GM23248 (cell line): ENCODE measurements around the gene POMT1. TPM values are rescaled to one million over a fixed set of nuclear protein-coding genes. Genes with fewer than 3 reads are reported as not detected.

ENCODE experiments used
- DNase-seq: peaks from one replicate; pipeline ENCODE4 v3.0.0-alpha.2; 2015
- H2AFZ ChIP-seq: fragments of 200-600 bp; sonication (generic); 2 replicates; pipeline ENCODE4 v1.6.1; 2016; ENCODE audit warnings: antibody characterized with exemption
- H3F3A ChIP-seq: fragments of 200-600 bp; sonication (generic); 2 replicates; pipeline ENCODE4 v1.6.1; 2016; ENCODE audit warnings: mild to moderate bottlenecking, antibody characterized with exemption, mixed run types; ENCODE audit not compliant: insufficient read depth
- H3K27ac ChIP-seq: fragments of 200-600 bp; sonication (generic); 2 replicates; pipeline ENCODE4 v1.5.1; 2016; ENCODE audit warnings: mild to moderate bottlenecking
- H3K27me3 ChIP-seq: fragments of 200-600 bp; sonication (generic); replicated peaks from 2 replicates; pipeline ENCODE4 v1.6.1; 2016; ENCODE audit warnings: mild to moderate bottlenecking; ENCODE audit not compliant: insufficient read depth
- H3K36me3 ChIP-seq: fragments of 200-600 bp; sonication (generic); 2 replicates; pipeline ENCODE4 v1.6.1; 2016; ENCODE audit warnings: low read depth, mild to moderate bottlenecking
- H3K4me1 ChIP-seq: fragments of 200-600 bp; sonication (generic); 2 replicates; pipeline ENCODE4 v1.6.1; 2016; ENCODE audit warnings: mild to moderate bottlenecking; ENCODE audit not compliant: insufficient read depth
- H3K4me2 ChIP-seq: fragments of 200-600 bp; sonication (generic); one replicate; pipeline ENCODE4 v1.6.1; 2016; ENCODE audit warnings: mild to moderate bottlenecking; ENCODE audit not compliant: unreplicated experiment
- H3K4me3 ChIP-seq: fragments of 200-600 bp; sonication (generic); 2 replicates; pipeline ENCODE4 v1.5.1; 2016; ENCODE audit warnings: mild to moderate bottlenecking
- H3K79me2 ChIP-seq: fragments of 200-600 bp; sonication (generic); 2 replicates; pipeline ENCODE4 v1.6.1; 2016; ENCODE audit warnings: mild to moderate bottlenecking; ENCODE audit not compliant: insufficient read depth
- H3K9ac ChIP-seq: fragments of 200-600 bp; sonication (generic); 2 replicates; pipeline ENCODE4 v1.6.1; 2016; ENCODE audit warnings: mild to moderate bottlenecking
- H3K9me2 ChIP-seq: fragments of 200-600 bp; sonication (generic); 2 replicates; pipeline ENCODE4 v1.6.1; 2016; ENCODE audit warnings: mixed run types, mild to moderate bottlenecking, moderate library complexity; ENCODE audit not compliant: insufficient read depth
- H3K9me3 ChIP-seq: fragments of 200-600 bp; sonication (generic); one replicate; pipeline ENCODE4 v1.6.1; 2017; ENCODE audit warnings: low read depth
- H4K20me1 ChIP-seq: fragments of 200-600 bp; sonication (generic); 2 replicates; pipeline ENCODE4 v1.6.0; 2016; ENCODE audit not compliant: insufficient read depth
- EZH2 ChIP-seq: fragments of 200-600 bp; sonication (generic); IDR thresholded peaks from 2 replicates; pipeline ENCODE4 v1.6.1; 2018; ENCODE audit warnings: antibody characterized with exemption, mild to moderate bottlenecking; ENCODE audit not compliant: insufficient read depth, poor library complexity, severe bottlenecking
- EZH2phosphoT487 ChIP-seq: fragments of 200-600 bp; sonication (generic); IDR thresholded peaks from 2 replicates; pipeline ENCODE4 v1.6.1; 2018; ENCODE audit warnings: antibody characterized with exemption, moderate library complexity, mild to moderate bottlenecking, low read depth; ENCODE audit not compliant: insufficient read depth
- WGBS, 2 experiments: methylation state at CpG; one replicate each; pipeline ENCODE4 v1.1.6; 2015 to 2017; ENCODE audit warnings: low lambda C conversion rate in 2 of 2, low coverage in 1 of 2; ENCODE audit errors: missing lambda C conversion rate in 2 of 2; 5-methylcytosine and 5-hydroxymethylcytosine counted together
- in situ Hi-C: fragments of 300-500 bp; cut with MboI; formaldehyde crosslinking; loops from 2 replicates; pipeline ENCODE4 v1.15.0; 2020
- polyA plus RNA-seq: library from polyadenylated mRNA; unstranded; fragments of >200 nt; fragmentation: Nextera tagmentation; extraction: Ambion mirVana; gene quantifications from 2 replicates; pipeline ENCODE4 v1.2.1, GENCODE V29; 2016
- total RNA-seq: library from RNA; depleted of rRNA; stranded (reverse); fragments of >200 nt; shearing (Covaris generic); gene quantifications from 2 replicates; pipeline ENCODE4 v1.2.3, GENCODE V29; 2014

Gene POMT1
- total and polyA plus RNA-seq, 2 experiments from 2014 or later = 28.4 to 32.9 TPM

DNA sequence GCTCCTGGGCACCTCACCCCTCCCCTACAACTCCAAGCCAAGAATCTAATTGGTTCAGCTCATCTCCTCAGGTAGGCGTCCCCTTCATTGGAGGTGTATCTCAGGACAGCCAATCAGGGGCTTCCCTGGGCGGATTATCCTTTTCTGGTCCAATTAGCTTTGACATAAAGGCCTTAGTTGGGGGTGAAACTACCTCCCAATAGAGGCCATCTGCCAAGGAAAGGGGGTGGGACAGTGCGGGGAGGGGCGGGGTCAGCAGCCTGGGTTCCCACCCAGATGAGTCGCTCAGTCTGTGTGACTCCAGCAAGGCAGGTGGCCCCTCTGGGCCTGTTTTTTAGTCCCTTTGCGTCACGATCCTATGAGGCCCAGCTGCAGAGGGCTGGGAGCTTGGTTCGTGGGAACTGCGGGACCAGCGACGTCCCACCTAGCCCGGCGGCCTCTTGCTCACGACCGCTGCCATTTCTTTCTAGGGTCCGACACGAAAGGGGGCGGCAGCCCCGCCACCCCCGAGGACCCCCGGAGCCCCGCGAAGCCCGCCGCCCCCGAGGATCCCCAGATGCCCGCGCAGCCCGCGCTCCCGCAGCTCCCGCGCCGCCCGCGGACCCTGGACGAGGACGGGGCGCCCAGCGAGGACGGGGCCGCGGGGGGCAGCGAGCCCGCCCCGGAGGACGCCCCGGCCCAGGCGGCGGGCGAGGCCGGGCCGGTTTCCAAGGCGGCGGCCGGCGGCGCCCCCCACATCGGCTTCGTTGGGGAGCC, 51.5 kb downstream of the POMT1 start:
- Histone ChIP-seq H2AFZ (no peak overlapping the region), H3K27me3 (0 out of 2 replicates have a peak, but pooled peaks cover 6% of the 10 kb centered on the region), H3K9me3 (no peaks in the 10 kb centered on the region), H4K20me1 (no peaks in the 10 kb centered on the region), H3K4me1 (no peaks in the 10 kb centered on the region), H3K9me2 (no peaks in the 10 kb centered on the region), H3K79me2 (no peaks in the 10 kb centered on the region), H3K9ac (no peak overlapping the region), H3K27ac (no peak overlapping the region), H3K36me3 (no peaks in the 10 kb centered on the region), H3K4me3 (no peak overlapping the region), H3F3A (no peaks in the 10 kb centered on the region), H3K4me2 (no peak overlapping the region)
- TF ChIP-seq EZH2 = no peak
- TF ChIP-seq EZH2phosphoT487 = no peak
- WGBS, 2 experiments = 38 to 51% methylated on average over 22 to 36 of the region's 60 CpGs
- no peak for DNase-seq
- in situ Hi-C loops = no loop called here

DNA sequence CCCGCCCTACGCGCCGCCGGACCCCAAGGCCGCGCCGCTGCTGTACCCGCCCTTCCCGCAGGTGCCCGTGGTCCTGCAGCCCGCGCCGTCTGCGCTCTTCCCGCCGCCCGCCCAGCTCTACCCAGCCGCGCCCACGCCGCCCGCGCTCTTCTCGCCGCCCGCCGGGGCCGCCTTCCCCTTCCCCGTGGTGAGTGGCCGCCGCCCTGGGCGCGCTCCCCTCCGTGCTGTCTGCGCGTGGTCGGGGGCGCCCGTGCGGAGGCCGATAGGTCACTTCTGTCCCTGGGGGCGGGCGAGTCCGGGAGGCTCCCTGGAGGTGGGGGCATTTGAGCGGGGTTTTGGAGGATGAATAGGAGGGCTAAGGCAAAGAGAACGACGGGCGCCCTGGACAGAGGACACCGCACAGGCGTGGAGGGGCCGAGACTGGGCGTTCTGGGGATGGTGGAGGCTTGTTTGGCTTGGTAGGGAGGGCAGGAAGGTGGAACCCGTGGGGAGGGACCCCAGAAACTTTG, 52.2 kb downstream of the POMT1 start:
- TF ChIP-seq EZH2 = no peak
- TF ChIP-seq EZH2phosphoT487 = no peak

DNA sequence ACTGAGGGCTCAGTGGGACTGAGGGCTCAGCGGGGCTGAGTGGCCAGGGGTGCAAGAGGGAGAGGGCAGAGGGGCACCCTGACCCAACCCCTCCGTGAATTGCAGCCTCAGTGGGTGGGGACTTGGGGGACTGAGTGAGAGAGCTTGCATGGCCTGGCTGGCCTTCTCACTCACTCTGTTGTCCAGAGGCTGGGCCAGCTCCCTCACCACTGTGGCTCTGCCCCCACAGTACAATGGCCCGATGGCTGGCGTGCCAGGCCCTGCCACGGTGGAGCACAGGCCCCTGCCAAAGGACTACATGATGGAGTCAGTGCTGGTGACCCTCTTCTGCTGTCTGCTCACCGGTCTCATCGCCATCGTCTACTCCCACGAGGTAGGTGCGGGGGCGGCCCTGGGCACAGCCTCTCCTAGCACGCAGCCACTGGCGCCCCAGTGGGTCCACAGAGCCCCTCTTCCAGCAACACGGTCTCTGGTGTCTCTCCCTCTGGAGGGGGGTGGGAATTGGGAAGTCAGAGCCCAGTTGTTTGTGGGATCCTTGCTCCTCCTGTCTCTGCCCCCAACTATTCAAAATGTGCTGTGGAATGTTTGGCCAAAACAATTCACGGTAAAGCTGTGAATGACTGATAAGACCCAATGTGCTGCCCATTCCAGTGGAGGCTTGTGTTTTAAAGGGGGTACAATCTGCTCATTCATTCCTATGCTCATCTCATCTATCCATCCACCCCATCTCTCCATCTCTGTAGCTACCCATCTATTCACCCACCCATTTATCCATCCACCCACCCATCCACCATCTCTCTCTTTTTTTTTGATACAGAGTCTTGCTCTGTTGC, 53.3 kb downstream of the POMT1 start:
- Histone ChIP-seq H3F3A (no peaks in the 10 kb centered on the region), H3K9ac (no peak overlapping the region), H3K4me1 (no peaks in the 10 kb centered on the region), H3K27me3 (0 out of 2 replicates have a peak, but pooled peaks cover 6% of the 10 kb centered on the region), H2AFZ (no peak overlapping the region), H3K9me3 (no peaks in the 10 kb centered on the region), H3K9me2 (no peaks in the 10 kb centered on the region), H3K4me2 (no peak overlapping the region), H3K4me3 (no peak overlapping the region), H3K27ac (no peak overlapping the region), H4K20me1 (no peaks in the 10 kb centered on the region), H3K36me3 (no peaks in the 10 kb centered on the region), H3K79me2 (no peaks in the 10 kb centered on the region)
- 84 to 92% methylated on average over 15 of the region's 15 CpGs for WGBS, 2 experiments
- in situ Hi-C loops = no loop called here
- DNase-seq = no peak
- TF ChIP-seq EZH2phosphoT487 (no peak), EZH2 (no peak)

More for the DNA sequence above, 52.2 kb downstream of the POMT1 start:
- Histone ChIP-seq H3K79me2 (no peaks in the 10 kb centered on the region), H3K9me2 (no peaks in the 10 kb centered on the region), H4K20me1 (no peaks in the 10 kb centered on the region), H3F3A (no peaks in the 10 kb centered on the region), H3K27me3 (0 out of 2 replicates have a peak, but pooled peaks cover 6% of the 10 kb centered on the region), H3K4me2 (no peak overlapping the region), H3K4me1 (no peaks in the 10 kb centered on the region), H3K9me3 (no peaks in the 10 kb centered on the region), H3K9ac (no peak overlapping the region), H3K4me3 (no peak overlapping the region), H3K36me3 (no peaks in the 10 kb centered on the region), H2AFZ (no peak overlapping the region), H3K27ac (no peak overlapping the region)
- WGBS, 2 experiments = 25 to 31% methylated on average over 25 to 39 of the region's 54 CpGs
- in situ Hi-C loops = no loop called here
- DNase-seq = no peak

DNA sequence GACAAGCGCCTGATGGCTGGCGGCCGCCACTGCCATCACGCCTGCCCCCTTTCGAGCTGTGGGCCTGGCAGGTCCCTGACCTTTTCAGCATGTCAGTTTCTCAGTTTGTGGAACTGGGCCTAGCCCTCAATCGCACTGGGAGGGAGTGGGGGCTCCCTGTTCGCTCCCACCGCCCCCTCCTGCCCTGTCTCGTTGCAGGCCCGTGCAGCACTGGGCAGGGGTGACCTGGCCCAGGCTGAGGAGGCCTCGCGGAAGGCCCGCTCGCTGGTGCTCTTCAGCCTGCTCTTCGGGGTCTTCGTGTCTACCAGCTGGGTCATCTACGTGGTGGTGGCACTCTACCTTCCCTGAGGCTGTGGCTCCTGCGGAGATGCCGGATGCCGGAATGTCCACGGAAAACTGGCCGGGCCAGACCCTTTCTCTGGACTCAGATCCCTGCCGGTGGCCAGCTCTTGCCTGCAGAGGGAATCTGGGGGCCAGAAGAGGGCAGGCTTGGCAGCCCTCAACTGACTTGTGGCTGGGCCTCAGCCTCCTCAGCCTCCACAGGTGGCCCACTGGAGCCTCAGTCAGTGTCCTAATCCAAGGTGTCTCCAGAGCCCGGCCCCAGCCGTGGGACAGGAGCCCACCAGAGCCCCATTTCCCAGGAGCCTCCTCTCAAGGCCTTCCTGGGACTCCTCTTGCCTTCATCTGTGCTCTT, 55.3 kb downstream of the POMT1 start:
- Histone ChIP-seq H3F3A (no peaks in the 10 kb centered on the region), H3K27me3 (0 out of 2 replicates have a peak, but pooled peaks cover 6% of the 10 kb centered on the region), H3K27ac (no peak overlapping the region), H3K9ac (no peak overlapping the region), H4K20me1 (no peaks in the 10 kb centered on the region), H3K9me2 (no peaks in the 10 kb centered on the region), H3K79me2 (no peaks in the 10 kb centered on the region), H3K4me3 (no peak overlapping the region), H2AFZ (no peak overlapping the region), H3K9me3 (no peaks in the 10 kb centered on the region), H3K4me1 (no peaks in the 10 kb centered on the region), H3K36me3 (no peaks in the 10 kb centered on the region), H3K4me2 (no peak overlapping the region)
- in situ Hi-C loops = no loop called here
- no peak for DNase-seq
- 90 to 91% methylated on average over 23 to 25 of the region's 25 CpGs for WGBS, 2 experiments
- TF ChIP-seq EZH2phosphoT487 (no peak), EZH2 (no peak)
